ENCODE measurements around the gene TTC21A.

TTC21A gene

DNA sequence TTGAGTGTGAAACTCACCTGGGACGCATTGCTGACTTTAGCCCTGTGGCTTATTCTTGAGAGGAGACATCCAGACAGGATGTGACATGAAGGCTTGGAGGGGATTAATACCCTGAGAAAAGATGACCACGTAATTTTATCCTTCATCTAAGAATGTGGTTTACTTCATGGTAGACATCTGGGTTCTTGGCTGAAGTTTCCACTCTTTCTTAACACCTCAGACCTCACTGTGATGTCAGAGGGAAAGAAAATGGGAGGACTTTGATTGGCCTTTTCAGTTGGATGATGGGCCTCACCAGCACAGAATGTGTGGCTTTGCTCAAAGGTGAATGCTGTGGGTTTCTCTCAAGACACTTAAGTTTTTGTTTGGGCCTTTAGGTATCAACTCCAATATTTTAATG is 16.6 kb upstream of the TTC21A start:
- Histone ChIP-seq H3K14ac (ENCODE audit: low read length) (no peak overlapping the region), H3K4me2 (ENCODE audit: insufficient read depth, low read length, poor library complexity, severe bottlenecking) (no peak overlapping the region), H2AK5ac (ENCODE audit: low read depth, low read length) (no peak overlapping the region), H4K91ac (ENCODE audit: low read depth, low read length, poor library complexity) (no peak overlapping the region), H3K27ac (replicated peaks; ENCODE audit: low read length) (no peak overlapping the region), H3K4me3 (ENCODE audit: low read length in 2 of 2) (no peak overlapping the region), H2BK5ac (ENCODE audit: low read length) (no peak overlapping the region), H3K9me3 (replicated peaks in 1 of 2; ENCODE audit: control insufficient read depth in 2 of 2, insufficient read depth in 1 of 2, low read depth in 1 of 2, low read length in 2 of 2) (no peaks in the 10 kb centered on the region), H3K23ac (ENCODE audit: low read depth, low read length, poor library complexity) (no peak overlapping the region), H2BK15ac (ENCODE audit: low read length) (no peak overlapping the region), H3K27me3 (ENCODE audit: control insufficient read depth in 3 of 3, insufficient read depth in 3 of 3, low read depth in 1 of 3, low read length in 3 of 3) (no peaks in the 10 kb centered on the region), H3K4me1 (ENCODE audit: control insufficient read depth in 2 of 2, insufficient read depth in 1 of 2, low read depth in 1 of 2, low read length in 2 of 2) (no peaks in the 10 kb centered on the region), H2AFZ (ENCODE audit: low read length) (no peak overlapping the region), H3K4ac (ENCODE audit: low read length) (no peak overlapping the region), H3K9ac (ENCODE audit: low read depth, low read length, poor library complexity) (no peak overlapping the region), H4K8ac (ENCODE audit: low read depth, low read length) (no peak overlapping the region), H3K36me3 (replicated peaks in 1 of 2; ENCODE audit: control insufficient read depth in 2 of 2, insufficient read depth in 2 of 2, low read length in 2 of 2) (peaks cover 37 to 99% of the 10 kb centered on the region in 2 donors), H3K79me1 (ENCODE audit: low read depth, low read length) (no peaks in the 10 kb centered on the region), H2BK120ac (ENCODE audit: low read depth, low read length) (no peak overlapping the region), H3K18ac (ENCODE audit: low read length) (no peak overlapping the region), H2BK12ac (ENCODE audit: low read length) (no peak overlapping the region)
- no CpG with 5 or more reads among the region's 2 CpGs for WGBS, 2 donors (ENCODE audit: extremely low coverage in 2 of 2, insufficient read length in 2 of 2, insufficient replicate concordance in 1 of 2)
- no peak for DNase-seq (ENCODE audit: low spot score)

DNA sequence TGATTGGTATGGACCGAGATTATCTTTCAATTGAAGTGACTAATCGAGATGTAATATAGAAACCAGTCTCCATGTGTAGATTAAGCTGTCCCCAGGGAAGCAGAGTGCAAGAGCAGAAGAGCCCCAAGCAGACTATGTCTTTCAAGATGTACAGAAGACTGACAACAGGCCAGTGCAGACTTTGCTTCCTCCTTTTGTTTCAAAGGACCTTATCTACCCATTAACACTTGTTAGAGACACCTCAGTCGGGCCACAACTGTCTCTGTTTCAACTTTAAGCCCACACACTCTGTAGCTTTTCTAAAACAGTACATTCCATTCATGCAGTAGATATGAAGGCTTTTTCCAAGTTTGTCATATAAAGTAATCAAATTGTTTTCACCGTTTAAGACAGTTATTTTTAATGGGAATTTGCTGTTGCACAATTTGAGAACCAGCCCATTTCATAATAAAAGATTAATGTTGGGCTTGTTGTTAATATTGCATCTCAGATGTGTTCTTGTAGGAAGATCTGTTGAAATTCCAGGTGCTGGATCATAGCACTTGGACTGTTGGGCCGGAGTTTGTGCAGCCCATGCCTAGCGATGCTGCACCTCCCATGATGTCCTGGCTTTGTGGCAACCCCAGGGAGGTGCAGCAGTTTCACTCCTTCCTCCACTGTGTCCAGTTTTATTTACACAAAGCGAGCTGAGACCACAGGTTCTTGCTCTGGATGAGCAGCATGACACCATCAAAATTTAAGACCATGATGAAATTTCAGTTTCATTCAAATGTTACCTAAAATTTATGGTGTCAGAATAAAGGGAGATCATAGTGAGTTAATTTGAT is 12.4 kb upstream of the TTC21A start:
- WGBS, 2 donors (ENCODE audit: extremely low coverage in 2 of 2, insufficient read length in 2 of 2, insufficient replicate concordance in 1 of 2), result no CpG with 5 or more reads among the region's 7 CpGs
- H3K23ac ChIP-seq (ENCODE audit: low read depth, low read length, poor library complexity), result no peak overlapping the region
- H3K9me3 ChIP-seq (replicated peaks in 1 of 2; ENCODE audit: control insufficient read depth in 2 of 2, insufficient read depth in 1 of 2, low read depth in 1 of 2, low read length in 2 of 2), result no peaks in the 10 kb centered on the region
- H2AK5ac ChIP-seq (ENCODE audit: low read depth, low read length), result no peak overlapping the region
- no peak overlapping the region for H2AFZ ChIP-seq (ENCODE audit: low read length)
- H3K14ac ChIP-seq (ENCODE audit: low read length), result no peak overlapping the region
- no peak overlapping the region for H2BK15ac ChIP-seq (ENCODE audit: low read length)
- H3K36me3 ChIP-seq (replicated peaks in 1 of 2; ENCODE audit: control insufficient read depth in 2 of 2, insufficient read depth in 2 of 2, low read length in 2 of 2), result peaks cover 45 to 100% of the 10 kb centered on the region in 2 donors
- H2BK5ac ChIP-seq (ENCODE audit: low read length), result no peak overlapping the region
- H4K8ac ChIP-seq (ENCODE audit: low read depth, low read length), result no peak overlapping the region
- H3K4me1 ChIP-seq (ENCODE audit: control insufficient read depth in 2 of 2, insufficient read depth in 1 of 2, low read depth in 1 of 2, low read length in 2 of 2), result peaks cover 0 to 11% of the 10 kb centered on the region in 2 donors
- H3K27me3 ChIP-seq (ENCODE audit: control insufficient read depth in 3 of 3, insufficient read depth in 3 of 3, low read depth in 1 of 3, low read length in 3 of 3), result no peaks in the 10 kb centered on the region
- H3K4ac ChIP-seq (ENCODE audit: low read length), result no peak overlapping the region
- no peak overlapping the region for H4K91ac ChIP-seq (ENCODE audit: low read depth, low read length, poor library complexity)
- no peak overlapping the region for H2BK120ac ChIP-seq (ENCODE audit: low read depth, low read length)
- H3K27ac ChIP-seq (replicated peaks; ENCODE audit: low read length), result no peak overlapping the region
- no peak overlapping the region for H3K4me3 ChIP-seq (ENCODE audit: low read length in 2 of 2)
- H3K79me1 ChIP-seq (ENCODE audit: low read depth, low read length), result no peaks in the 10 kb centered on the region
- H3K9ac ChIP-seq (ENCODE audit: low read depth, low read length, poor library complexity), result no peak overlapping the region
- no peak for DNase-seq (ENCODE audit: low spot score)
- H2BK12ac ChIP-seq (ENCODE audit: low read length), result no peak overlapping the region
- H3K4me2 ChIP-seq (ENCODE audit: insufficient read depth, low read length, poor library complexity, severe bottlenecking), result no peak overlapping the region
- no peak overlapping the region for H3K18ac ChIP-seq (ENCODE audit: low read length)

DNA sequence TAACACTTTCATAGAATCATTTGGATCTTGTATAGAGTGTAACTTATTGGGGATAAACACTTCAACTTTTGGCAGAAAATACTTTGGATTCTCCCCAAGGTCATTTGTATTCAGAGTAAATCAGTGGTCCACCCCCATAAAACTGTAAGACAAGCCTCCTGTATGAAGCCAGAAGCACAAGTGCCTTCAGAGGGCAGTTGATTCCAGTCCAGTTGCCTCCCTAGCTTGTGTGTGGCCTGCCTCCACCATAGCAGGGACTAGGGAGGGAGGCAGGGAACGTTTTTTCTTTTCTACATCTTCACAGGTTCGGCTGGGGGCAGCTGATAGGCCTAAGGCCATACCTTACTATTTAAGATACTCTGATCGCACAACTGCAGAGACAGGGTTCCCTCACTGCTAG is 11.7 kb upstream of the TTC21A start:
- H2BK5ac ChIP-seq (ENCODE audit: low read length), result no peak overlapping the region
- no peak overlapping the region for H4K8ac ChIP-seq (ENCODE audit: low read depth, low read length)
- DNase-seq (ENCODE audit: low spot score), result no peak
- no peak overlapping the region for H3K4ac ChIP-seq (ENCODE audit: low read length)
- H3K79me1 ChIP-seq (ENCODE audit: low read depth, low read length), result peaks cover 2% of the 10 kb centered on the region
- no peak overlapping the region for H3K23ac ChIP-seq (ENCODE audit: low read depth, low read length, poor library complexity)
- H3K27me3 ChIP-seq (ENCODE audit: control insufficient read depth in 3 of 3, insufficient read depth in 3 of 3, low read depth in 1 of 3, low read length in 3 of 3), result no peaks in the 10 kb centered on the region
- no peak overlapping the region for H3K14ac ChIP-seq (ENCODE audit: low read length)
- peaks cover 0 to 11% of the 10 kb centered on the region in 2 donors for H3K4me1 ChIP-seq (ENCODE audit: control insufficient read depth in 2 of 2, insufficient read depth in 1 of 2, low read depth in 1 of 2, low read length in 2 of 2)
- no peak overlapping the region for H2AK5ac ChIP-seq (ENCODE audit: low read depth, low read length)
- no peak overlapping the region for H2BK15ac ChIP-seq (ENCODE audit: low read length)
- no peak overlapping the region for H3K4me3 ChIP-seq (ENCODE audit: low read length in 2 of 2)
- no peak overlapping the region for H3K27ac ChIP-seq (replicated peaks; ENCODE audit: low read length)
- no peak overlapping the region for H2BK12ac ChIP-seq (ENCODE audit: low read length)
- H3K9me3 ChIP-seq (replicated peaks in 1 of 2; ENCODE audit: control insufficient read depth in 2 of 2, insufficient read depth in 1 of 2, low read depth in 1 of 2, low read length in 2 of 2), result no peaks in the 10 kb centered on the region
- no peak overlapping the region for H2BK120ac ChIP-seq (ENCODE audit: low read depth, low read length)
- peaks cover 47 to 100% of the 10 kb centered on the region in 2 donors for H3K36me3 ChIP-seq (replicated peaks in 1 of 2; ENCODE audit: control insufficient read depth in 2 of 2, insufficient read depth in 2 of 2, low read length in 2 of 2)
- H3K18ac ChIP-seq (ENCODE audit: low read length), result no peak overlapping the region
- H3K4me2 ChIP-seq (ENCODE audit: insufficient read depth, low read length, poor library complexity, severe bottlenecking), result no peak overlapping the region
- no peak overlapping the region for H3K9ac ChIP-seq (ENCODE audit: low read depth, low read length, poor library complexity)
- H4K91ac ChIP-seq (ENCODE audit: low read depth, low read length, poor library complexity), result no peak overlapping the region
- no peak overlapping the region for H2AFZ ChIP-seq (ENCODE audit: low read length)
- WGBS, 2 donors (ENCODE audit: extremely low coverage in 2 of 2, insufficient read length in 2 of 2, insufficient replicate concordance in 1 of 2), result no CpG with 5 or more reads among the region's 3 CpGs

DNA sequence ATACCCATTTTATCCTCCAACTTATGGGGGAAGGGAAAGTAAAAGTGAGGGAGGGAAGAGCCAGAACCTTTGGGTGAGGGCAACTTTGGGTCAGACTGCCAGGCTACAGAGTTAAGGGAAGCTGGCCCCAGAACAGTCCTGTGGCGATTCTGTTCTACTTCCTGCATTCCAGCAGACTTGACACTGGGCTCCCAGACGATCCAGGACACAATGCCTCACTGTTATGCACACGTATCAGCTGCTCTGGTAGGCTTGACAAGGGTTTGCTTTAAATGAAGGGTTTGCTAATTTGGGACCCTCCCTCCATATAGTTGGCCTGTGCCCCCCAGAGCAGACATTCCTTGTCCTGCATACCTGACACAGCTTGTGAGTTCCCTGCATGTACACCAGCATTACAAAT is 10.7 kb upstream of the TTC21A start:
- Histone ChIP-seq H2AFZ (ENCODE audit: low read length) (no peak overlapping the region), H3K36me3 (replicated peaks in 1 of 2; ENCODE audit: control insufficient read depth in 2 of 2, insufficient read depth in 2 of 2, low read length in 2 of 2) (peaks cover 46 to 100% of the 10 kb centered on the region in 2 donors), H3K4me2 (ENCODE audit: insufficient read depth, low read length, poor library complexity, severe bottlenecking) (no peak overlapping the region), H3K79me1 (ENCODE audit: low read depth, low read length) (peaks cover 5% of the 10 kb centered on the region), H3K4me3 (ENCODE audit: low read length in 2 of 2) (no peak overlapping the region), H3K18ac (ENCODE audit: low read length) (no peak overlapping the region), H3K9me3 (replicated peaks in 1 of 2; ENCODE audit: control insufficient read depth in 2 of 2, insufficient read depth in 1 of 2, low read depth in 1 of 2, low read length in 2 of 2) (no peaks in the 10 kb centered on the region), H2BK120ac (ENCODE audit: low read depth, low read length) (no peak overlapping the region), H3K4ac (ENCODE audit: low read length) (no peak overlapping the region), H3K23ac (ENCODE audit: low read depth, low read length, poor library complexity) (no peak overlapping the region), H3K27me3 (ENCODE audit: control insufficient read depth in 3 of 3, insufficient read depth in 3 of 3, low read depth in 1 of 3, low read length in 3 of 3) (no peaks in the 10 kb centered on the region), H3K9ac (ENCODE audit: low read depth, low read length, poor library complexity) (no peak overlapping the region), H4K91ac (ENCODE audit: low read depth, low read length, poor library complexity) (no peak overlapping the region), H2BK12ac (ENCODE audit: low read length) (no peak overlapping the region), H4K8ac (ENCODE audit: low read depth, low read length) (no peak overlapping the region), H3K4me1 (ENCODE audit: control insufficient read depth in 2 of 2, insufficient read depth in 1 of 2, low read depth in 1 of 2, low read length in 2 of 2) (peaks cover 0 to 11% of the 10 kb centered on the region in 2 donors), H3K14ac (ENCODE audit: low read length) (no peak overlapping the region), H2BK5ac (ENCODE audit: low read length) (no peak overlapping the region), H2AK5ac (ENCODE audit: low read depth, low read length) (no peak overlapping the region), H2BK15ac (ENCODE audit: low read length) (no peak overlapping the region), H3K27ac (replicated peaks; ENCODE audit: low read length) (no peak overlapping the region)
- no peak for DNase-seq (ENCODE audit: low spot score)
- WGBS, 2 donors (ENCODE audit: extremely low coverage in 2 of 2, insufficient read length in 2 of 2, insufficient replicate concordance in 1 of 2), result no CpG with 5 or more reads among the region's 3 CpGs
